Stimulated activated CD4-positive, alpha-beta T cell treated with anti-CD3 and anti-CD28 coated beads, Interleukin-4, amount 100 ng/mL, for 24 hours (primary cell): ENCODE data around the gene MIDN.
"Not testable (repeated sequence)": the region's sequence is repeated elsewhere in the genome, so short reads cannot be mapped to it uniquely, and the experiment has no call there.

ENCODE experiments used
- DNase-seq: peaks from one replicate; pipeline ENCODE4 v3.0.0-alpha.2; 2020

MIDN gene

DNA sequence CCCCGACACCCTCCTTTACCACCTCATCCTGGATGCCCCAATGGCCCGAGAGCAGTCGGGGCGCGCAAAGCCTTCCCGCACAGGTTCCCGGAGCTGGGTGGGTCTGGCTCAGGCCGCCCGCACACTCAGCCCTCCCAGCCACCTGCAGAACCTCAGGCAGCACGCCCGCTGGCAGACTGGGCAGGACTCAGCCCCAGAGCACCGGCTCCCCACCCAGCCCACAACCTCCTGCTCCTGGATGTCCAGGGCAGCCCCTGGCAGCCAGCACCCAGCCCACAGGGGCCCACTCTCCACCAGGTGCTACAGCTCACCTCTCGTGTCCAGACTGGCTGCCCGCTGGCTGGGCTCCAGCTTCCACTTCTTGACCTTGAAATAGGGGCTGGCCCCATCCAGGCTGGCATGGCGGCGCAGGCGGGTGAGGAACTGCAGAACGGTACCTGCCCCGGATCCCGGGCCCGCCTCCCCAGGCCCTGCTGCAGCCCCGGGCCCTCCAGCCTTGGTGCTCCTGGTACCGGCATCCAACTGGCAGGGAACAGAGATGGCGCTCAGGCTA is 15.2 kb upstream of the MIDN start:
- no peak for DNase-seq

DNA sequence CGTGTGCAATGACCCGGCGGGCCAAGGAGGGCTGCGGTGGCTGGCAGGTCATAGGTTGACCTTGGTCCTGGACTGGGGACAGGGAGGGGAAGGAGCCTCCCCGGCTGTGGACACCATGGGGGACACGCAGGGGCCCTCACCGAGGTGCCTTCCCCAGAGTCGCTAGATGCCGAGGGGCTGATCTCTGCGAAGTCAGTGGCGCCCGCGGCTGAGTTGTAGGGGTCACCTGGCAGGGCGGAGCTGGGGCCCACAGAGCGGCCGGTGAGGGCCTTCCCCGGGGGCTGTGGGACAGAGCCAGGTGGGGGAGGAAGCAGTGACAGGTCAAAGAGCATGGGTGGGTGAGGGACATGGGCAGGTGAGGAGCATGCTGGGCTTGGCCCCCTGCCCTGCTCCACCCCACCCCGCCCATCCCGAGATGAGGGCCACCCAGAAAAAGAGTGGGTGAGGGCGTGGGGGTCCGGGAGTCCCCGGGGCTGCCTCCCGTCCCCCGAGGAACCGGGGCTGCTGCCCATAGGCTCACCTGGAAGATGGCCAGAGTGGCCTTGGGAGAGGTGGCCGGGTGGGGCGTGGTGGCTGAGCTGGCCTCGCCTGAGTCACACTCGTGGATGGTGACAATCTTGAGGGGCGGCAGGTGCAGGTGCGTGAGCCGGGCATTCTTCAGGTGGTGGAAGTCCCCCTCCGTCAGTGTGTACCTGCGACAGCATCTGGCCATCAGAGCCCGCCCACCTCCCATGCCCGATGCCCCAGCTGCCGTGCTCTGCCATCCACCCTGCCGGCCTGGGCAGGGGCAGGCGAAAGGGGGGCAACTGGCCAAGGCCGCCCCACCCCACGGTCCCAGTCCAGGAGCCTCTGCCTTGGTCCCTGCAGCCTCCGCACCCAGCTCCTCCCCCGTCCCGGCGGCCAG is 14.1 kb upstream of the MIDN start:
- DNase-seq: no peak

DNA sequence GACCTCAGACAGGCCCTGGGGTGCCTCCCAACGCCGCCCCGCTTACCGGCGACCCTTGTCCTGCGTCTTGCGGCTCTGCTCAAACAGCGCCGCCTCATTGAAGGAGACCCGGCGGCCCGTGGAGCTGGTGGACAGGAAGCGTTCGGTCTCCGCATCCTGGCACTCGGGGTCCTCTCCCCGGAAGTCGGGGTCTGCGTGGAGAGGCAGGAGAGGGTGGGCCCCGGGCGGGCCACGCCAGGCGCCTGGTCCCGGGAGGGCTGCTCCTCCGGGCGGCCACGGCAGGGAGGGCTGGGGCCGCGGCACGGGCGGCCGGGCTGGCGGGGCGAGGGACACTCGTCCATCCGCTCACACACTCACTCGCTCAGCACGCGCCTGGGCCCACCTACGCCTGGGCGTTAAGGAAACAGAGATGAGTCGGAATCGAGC is 13.4 kb upstream of the MIDN start:
- DNase-seq: no peak

DNA sequence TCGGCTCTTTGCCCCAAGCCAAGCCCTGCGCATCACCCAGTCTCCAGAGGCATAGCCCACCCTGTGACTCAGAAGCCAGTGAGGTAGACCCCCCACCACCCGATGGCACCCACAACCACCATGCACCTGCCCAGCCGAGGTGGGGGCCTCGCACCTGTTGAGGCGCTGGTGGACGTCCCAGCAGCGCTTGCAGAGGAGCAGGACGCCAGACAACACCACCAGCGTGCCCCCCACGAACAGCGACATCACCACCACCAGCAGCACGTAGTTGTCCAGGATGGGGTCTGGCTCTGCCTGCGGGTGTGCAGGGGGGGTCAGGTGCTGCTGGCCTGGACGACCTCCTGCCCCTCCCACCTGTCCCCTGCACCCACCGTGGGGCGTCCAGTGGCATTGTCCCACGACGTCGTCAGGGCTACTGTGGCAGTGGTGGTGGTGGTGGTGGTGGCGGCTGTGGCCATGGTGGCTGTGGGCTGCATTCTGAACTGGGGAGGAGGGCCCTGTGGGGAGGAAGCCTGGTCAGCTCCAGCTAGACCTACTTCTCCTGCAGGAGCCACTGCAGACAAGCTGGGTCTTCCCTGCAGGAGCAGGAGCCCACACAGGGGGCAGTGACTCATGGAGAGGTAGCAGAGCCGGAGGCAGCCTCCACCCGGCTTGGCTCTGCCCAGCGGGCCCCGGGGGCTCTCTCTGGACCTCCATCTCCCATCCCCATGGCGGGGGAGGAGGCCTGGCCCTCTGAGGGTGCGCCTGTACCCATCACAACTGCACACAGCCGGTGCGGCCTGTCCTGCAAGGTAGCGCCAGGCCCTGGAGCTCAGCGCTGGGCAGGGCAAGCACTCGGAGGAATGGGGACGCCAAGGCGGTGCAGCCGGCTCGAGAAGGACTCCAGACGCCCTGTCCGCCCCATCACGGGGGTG is 12.5 kb upstream of the MIDN start:
- DNase-seq: no peak

DNA sequence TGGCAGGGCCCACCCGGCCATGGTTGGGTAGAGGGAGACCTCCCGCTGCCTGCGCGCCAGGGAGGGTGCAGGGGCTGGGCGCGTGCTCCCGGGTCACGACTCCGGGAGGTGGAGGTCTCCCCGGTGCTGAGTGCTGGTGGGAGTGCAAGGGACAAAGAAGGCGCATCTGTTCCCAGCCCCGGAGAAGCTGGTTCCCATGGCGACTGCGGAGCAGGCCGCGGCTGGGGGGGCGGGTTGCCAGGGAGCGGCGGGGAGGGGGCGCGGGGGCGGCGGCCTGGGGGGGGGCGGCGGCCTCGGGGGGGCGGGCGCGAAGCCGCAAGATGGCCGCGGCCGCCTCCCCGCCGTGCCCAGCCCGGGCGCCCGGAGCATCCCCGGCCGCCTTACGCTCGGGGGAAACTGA is 11.8 kb upstream of the MIDN start:
- no peak for DNase-seq

DNA sequence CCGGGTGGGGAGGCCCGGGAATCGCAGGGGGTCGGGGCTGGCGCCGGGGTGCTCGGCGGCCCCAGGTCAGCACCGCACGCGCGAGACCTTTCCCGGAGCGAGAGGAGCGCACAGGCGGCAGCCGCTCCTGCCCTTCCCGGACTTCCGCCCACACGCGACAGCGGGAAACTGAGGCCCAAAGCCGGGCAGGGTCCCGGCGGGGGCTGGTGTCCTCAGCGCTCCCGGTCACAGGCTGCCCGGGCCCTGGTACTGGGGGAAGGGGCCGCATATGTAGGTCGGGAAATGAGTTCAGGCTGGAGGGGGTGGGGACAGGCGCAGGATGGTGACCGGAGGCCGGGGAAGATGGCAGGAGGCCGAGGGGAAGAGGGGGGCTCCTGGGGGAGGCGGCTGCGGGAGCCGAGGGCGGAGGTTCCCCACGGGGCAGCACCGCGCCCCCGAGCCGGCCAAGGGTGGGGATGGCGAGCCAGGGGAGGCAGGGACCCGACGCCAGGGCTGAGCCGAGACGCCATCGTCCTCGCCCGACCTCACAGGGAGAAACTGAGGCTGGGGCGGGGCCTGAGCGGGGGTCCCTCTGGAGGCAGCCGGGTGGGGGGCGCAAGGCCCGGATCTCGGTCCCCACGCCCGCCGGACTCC is 11.2 kb upstream of the MIDN start:
- no peak for DNase-seq

DNA sequence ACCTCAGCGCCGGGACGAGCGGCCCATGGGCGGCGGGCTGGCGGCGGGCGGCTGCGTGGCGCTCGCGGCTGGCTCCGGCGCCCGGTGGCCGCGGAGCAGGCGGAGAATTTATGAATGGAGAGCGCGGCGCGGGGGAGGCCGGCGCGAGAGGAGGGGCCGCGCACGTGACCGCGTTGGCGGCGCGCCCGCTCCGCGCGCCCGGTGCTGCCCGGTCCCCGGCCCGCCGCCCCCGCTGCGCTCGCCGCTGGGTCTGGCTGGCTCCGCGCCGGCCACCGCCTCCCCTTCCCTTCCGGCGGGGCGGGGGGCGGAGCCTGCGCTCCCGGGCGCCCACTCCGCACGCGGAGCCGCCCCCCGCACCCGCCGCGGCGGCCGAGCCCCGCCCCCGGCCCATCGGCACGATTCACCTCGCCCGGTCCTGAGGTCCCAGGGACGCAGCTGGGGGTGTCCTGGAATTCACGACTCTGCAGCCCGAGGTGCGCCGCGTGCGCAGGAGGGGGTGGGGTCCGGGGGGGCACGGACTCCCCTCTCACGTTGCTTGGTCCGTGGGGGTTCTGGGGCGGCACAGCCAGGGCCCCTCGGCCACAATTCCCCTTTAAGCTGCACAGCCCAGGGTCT is 10.5 kb upstream of the MIDN start, which contains the start of gene CBARP:
Gene CBARP, minus strand, starts transcription at position 252 of the 615 bp plus-strand sequence. CDS start 1,905 bp downstream, outside the sequence.
- no peak for DNase-seq

DNA sequence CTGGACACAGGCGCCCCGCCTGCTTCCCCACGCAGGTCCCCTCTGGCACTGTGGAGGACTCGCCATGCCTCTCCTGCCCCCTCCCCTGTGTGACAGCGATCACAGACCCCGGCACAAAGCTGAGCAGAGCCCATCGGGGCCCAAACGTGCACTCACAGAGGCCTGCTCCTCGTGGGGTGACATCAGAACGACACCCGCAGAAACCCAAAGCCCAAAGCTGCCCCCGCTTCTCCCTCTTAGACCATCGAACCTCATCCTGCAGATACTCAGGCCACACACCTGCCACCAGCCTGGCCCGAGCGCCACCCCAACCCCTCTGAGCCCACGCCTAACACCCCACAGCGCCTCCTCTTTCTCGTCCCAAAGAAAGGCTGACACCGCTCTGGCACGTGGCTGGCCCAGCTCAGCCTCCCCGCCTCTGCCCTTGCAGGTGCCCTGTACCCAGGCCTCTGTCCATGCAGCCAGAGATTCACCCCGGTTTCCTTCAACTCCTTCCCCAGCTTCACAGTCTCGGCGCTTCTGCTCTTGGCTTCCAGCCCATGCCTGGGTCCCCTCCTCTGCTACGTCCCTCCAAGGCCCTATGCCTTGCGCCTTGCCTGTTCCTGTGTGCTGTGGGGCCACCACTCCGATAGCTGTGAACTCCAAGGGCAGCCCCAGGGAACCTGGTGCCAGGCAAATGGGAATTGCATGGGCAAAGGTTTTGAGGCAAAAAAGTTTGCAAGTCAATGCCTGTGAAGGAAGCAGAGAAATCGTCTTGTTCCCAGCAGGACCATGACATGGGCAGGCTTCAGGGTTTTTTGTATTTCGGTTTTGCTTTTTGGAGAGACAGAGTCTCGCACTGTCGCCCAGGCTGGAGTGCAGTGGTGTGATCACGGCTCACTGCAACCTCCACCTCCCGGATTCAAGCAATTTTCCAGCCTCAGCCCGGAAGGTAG is 9.7 kb upstream of the MIDN start:
- DNase-seq: no peak

DNA sequence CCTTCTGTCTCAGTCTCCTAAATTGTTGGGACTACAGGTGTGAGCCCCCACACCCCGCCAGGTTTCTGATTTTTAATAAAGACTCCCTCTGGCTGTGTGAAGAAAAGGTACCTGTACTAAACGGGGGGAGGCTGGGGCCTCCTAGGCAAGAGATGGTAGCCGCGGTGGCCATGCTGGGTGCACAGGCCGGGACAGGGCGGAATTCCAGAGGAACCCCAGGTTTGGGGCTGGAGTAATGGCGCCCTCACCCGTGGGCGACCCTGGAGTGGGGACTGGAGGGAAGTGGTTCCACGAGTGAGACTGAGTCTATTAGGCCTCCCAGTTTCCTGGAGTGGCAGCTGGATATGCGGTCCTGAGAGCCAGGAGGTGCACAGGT is 9.0 kb upstream of the MIDN start:
- no peak for DNase-seq

DNA sequence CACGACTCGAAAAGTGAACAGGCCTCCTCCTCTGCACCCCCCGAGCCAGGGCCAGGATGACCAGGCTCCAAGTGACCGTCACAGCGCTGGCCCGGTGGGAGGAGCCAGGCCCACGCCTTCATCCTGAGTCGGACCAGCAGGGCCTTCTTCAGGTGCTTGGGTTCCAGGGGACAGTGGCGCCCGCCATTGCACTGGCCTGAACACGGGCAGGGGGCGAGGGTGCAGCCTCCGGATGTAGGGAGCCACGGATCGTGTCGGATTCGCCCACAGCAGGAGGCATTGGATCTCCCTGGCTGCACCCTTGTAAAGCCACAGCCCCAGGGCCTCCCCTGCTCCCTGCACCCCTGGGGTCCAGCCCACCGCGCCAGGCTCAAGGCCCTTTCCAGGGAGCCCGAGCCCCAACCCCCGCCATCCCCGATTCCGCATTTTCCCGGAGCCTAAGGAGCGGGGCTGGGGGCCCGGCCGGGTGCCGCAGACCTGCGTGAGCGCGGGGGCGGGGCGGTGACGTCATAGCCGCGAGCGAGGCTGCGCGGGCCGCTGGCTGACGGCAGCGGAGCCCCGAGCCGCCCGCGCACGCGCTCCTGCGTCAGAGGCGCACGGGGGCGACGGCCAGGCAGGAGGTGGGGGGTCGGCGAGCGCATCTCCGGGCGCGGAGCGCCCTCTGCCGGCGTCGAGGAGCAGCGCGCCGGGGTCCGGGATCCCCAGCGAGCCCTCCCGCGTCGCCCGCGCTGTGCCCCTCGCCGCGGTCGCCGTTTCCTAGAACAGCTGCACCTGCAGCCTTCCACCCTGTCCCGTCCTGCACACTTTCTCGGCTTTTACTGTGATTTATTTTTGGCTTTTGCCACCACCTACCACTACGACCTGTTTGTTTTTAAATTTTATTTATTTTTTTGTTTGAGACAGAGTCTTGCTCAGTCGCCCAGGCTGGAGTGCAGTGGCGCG is 8.3 kb upstream of the MIDN start:
- DNase-seq: peak; percentile 91

DNA sequence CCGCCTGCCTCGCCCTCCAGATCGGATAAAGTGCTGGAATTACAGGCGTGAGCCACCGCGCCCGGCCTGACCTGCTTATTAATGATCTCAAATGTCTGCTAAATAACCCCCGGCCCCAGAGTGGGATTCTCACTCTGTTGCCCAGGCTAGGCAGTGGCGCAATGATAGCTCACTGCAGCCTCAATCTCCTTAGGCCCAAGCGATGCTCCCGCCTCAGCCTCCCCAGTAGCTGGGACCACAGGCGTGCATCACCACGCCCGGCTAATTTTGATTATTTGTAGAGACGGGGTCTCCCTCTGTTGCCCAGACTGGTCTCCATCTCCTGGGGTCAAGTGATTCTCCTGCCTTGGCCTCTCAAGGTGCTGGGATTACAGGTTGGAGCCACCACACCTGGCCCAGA is 7.5 kb upstream of the MIDN start:
- DNase-seq: no peak

DNA sequence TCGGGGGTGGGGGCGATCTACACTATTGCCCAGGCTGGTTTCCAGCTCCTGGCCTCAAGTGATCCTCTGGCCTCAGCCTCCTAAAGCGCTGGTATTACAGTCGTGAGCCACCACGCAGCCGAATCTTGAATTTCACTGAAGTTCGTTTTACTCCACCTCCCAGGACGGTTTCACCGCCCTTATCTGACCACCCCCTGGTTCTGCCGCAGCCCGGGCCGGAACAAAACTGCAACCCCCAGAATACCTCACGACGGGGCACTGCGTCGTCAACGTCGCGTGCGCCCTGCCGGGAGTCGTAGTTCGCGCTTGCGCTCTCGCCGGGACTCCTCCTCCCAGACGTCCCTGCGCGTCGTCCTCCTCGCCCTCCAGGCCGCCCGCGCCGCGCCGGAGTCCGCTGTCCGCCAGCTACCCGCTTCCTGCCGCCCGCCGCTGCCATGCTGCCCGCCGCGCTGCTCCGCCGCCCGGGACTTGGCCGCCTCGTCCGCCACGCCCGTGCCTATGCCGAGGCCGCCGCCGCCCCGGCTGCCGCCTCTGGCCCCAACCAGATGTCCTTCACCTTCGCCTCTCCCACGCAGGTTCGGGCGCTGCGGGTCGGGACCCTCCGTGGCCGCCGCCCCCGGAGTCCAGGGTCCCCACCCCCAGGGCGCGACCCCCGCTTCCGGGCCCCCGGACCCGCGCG is 6.8 kb upstream of the MIDN start, which contains the start of gene ATP5F1D:
Gene ATP5F1D, plus strand, starts transcription at position 335 of the 679 bp plus-strand sequence. Its CDS starts 100 bp downstream, at position 435.
- DNase-seq: peak; percentile 92

DNA sequence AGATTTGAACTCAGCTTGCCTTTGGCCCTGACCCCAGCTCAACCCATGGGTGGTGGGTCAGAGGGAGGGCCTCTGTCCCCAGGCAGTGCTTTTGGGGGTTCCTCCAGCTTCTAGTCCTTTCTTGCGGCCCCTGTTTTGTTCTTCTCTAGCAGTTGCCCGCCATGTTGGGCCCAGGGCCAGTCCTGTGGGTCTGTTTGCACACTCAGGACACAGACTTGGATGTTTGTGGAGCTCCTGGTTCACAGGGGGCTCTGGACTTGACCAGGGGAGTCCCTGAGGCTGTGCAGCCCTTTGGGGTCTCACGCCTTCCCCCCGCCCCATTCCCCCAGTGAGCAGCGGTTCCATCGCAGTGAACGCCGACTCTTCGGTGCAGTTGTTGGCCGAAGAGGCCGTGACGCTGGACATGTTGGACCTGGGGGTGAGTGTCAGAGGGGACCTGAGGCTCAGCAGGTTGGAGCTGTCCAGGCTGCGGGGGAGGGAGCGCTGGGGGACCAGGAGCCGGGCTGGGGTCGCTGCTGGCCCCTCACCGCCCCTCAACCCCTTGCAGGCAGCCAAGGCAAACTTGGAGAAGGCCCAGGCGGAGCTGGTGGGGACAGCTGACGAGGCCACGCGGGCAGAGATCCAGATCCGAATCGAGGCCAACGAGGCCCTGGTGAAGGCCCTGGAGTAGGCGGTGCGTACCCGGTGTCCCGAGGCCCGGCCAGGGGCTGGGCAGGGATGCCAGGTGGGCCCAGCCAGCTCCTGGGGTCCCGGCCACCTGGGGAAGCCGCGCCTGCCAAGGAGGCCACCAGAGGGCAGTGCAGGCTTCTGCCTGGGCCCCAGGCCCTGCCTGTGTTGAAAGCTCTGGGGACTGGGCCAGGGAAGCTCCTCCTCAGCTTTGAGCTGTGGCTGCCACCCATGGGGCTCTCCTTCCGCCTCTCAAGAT is 4.4 kb upstream of the MIDN start:
- peak; percentile 85 for DNase-seq

DNA sequence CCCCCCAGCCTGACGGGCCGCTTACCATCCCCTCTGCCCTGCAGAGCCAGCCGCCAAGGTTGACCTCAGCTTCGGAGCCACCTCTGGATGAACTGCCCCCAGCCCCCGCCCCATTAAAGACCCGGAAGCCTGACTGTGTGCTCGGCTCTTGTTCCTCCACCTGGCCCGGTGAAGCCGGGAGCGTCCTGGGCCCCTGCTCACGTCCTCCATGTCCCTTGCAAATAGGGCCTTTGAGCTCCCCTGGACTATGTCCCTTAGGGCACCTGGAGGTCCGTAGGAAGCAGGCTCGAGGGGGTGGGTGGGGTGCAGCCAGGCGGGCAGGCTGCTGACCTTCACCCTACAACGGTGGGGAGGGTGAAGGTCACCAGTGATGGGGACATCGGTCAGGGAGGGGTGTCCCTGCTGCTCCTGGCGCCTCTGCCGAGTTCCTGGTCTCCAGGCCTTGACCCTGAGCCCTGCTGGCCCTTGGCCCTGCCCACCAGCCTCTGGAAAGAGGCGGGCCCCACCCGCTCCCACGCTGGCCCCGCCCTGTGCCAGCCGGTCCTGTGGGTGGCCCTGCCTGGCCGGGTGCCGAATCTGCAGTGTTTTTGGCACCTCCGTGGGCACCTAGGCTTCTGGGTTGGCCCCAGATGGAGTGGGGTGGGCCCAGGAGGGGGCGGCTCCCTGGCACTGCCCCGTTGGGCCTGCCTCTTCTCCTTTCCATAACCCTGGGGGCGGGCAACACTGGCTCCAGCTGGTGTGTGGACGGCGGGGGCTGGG is 3.5 kb upstream of the MIDN start:
- no peak for DNase-seq

DNA sequence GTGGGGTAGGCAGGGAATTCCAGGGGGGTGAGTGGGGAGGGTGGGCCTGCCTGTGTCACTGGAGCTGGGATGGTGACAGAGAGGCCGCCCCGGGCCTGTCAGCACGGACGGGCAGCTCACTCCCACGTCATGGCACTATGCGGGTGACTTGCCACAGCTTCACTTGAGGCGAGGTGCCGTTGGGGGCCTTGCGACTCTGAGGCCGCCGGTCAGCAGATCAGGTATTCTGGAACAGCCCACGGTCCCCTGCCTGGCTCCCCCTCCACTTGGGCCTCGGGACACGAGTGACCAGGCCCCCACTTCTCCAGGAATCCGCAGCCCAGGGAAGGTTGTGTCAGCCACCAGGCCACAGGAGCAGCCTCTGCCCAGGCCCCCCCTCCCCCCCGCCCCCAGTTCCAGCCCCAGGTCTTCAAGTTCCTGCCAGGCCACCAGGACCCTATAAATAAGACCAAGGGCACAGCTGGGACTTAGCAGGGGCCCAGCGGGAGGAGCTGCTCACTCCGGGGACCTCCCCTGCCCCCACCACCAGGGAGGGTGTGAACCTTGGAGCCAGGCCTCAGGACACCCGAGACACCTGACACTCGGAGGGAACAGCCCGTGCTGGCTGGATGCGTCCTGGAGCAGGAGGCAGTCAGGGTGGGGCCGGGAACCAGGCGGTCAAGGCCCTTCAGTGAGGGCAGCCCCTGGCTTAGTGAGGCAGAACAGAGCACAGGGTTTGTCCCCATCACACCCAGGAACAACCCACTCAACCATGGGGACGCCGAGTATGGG is 2.7 kb upstream of the MIDN start:
- DNase-seq: no peak

DNA sequence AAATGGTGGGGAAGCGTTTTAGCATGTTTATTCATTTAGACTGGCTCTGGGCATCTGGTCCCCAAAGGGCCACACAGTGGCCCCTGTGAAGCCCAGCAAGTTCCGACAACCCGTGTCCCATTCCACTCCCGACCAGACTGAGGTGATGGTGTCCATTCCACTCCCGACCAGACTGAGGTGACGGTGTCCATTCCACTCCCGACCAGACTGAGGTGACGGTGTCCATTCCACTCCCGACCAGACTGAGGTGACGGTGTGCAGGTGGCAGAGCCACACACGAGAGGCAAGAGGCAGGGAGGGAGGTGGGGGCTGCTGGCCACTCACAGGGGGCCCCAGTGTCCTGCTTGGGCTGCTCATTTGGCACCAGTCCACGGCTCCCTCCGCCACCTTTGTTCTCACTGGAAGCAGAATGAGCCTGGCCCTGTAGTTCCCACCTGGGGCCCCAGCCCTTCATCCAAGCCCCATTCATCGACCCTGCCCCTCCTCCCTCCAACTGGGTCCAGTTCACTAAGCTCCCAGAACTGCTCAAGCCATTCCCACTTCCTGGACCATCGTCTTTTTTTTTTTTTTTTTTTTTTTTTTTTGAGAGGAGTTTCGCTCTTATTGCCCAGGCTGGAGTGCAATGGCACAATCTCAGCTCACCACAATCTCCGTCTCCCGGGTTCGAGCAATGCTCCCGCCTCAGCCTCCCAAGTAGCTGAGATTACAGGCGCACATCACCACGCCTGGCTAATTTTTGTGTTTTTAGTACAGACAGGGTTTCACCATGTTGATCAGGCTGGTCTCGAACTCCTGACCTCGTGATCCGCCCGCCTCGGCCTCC is 1.9 kb upstream of the MIDN start:
- not testable (repeated sequence) for DNase-seq
